ENCODE results near the gene NME1. TPM values are rescaled to one million over a fixed set of nuclear protein-coding genes. Genes with fewer than 3 reads are reported as not detected.
"Not testable (repeated sequence)": the region's sequence is repeated elsewhere in the genome, so short reads cannot be mapped to it uniquely, and the experiment has no call there.

NME1 gene
- total RNA-seq, 1 donor from 2014 or later, result 447 TPM

DNA sequence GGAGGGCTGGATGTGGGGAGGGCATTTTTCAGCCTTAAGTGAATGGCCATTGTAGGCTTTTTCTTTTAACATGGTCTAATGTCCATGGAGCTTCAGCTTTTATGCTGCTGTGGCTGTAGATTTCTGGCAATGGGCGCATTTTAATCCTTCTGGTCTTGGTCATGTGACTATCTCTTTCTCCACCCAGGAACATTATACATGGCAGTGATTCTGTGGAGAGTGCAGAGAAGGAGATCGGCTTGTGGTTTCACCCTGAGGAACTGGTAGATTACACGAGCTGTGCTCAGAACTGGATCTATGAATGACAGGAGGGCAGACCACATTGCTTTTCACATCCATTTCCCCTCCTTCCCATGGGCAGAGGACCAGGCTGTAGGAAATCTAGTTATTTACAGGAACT lies 8.2 kb downstream of the NME1 start:
- H3K9me3 Mint-ChIP-seq, result no peaks in the 10 kb centered on the region
- intact Hi-C loops (cut with micrococcal nuclease), result no loop called here
- peaks cover 67% of the 10 kb centered on the region for H3K36me3 Mint-ChIP-seq (ENCODE audit: low read depth)
- no peak overlapping the region for H3K4me3 Mint-ChIP-seq
- peaks cover 25% of the 10 kb centered on the region for H3K4me1 Mint-ChIP-seq
- no peaks in the 10 kb centered on the region for H3K27me3 Mint-ChIP-seq
- no peak for DNase-seq
- H3K27ac Mint-ChIP-seq, result peak overlapping the region; percentile 2

GRCh38 chr17:51164911-51165679 lies 11.7 kb downstream of the NME1 start:
- DNase-seq, result no peak
- peaks cover 28% of the 10 kb centered on the region for H3K4me1 Mint-ChIP-seq
- peak overlapping the region; percentile 88 for H3K4me3 Mint-ChIP-seq
- no peaks in the 10 kb centered on the region for H3K9me3 Mint-ChIP-seq
- intact Hi-C loops (cut with micrococcal nuclease), result loop anchor here (1.0 to 5.0 kb wide), 2 partner anchors 44 to 458 kb away; partner anchors contain the start of gene ANKRD40
- H3K27me3 Mint-ChIP-seq, result no peaks in the 10 kb centered on the region
- peak overlapping the region; percentile 97 for H3K27ac Mint-ChIP-seq
- peaks cover 68% of the 10 kb centered on the region for H3K36me3 Mint-ChIP-seq (ENCODE audit: low read depth)

GRCh38 chr17:51165680-51166197 lies 12.4 kb downstream of the NME1 start:
- Mint-ChIP-seq H3K9me3 (no peaks in the 10 kb centered on the region), H3K27ac (peak overlapping the region; percentile 97), H3K36me3 (ENCODE audit: low read depth) (peaks cover 69% of the 10 kb centered on the region), H3K27me3 (no peaks in the 10 kb centered on the region), H3K4me3 (peak overlapping the region; percentile 88), H3K4me1 (peaks cover 28% of the 10 kb centered on the region)
- DNase-seq, result no peak
- intact Hi-C loops (cut with micrococcal nuclease), result loop anchor here (1.0 to 5.0 kb wide), 5 partner anchors 12 to 458 kb away; partner anchors contain the start of genes ANKRD40, MBTD1, NME1 and TOB1

- H3K36me3 Mint-ChIP-seq (ENCODE audit: low read depth), result peaks cover 69% of the 10 kb centered on the region
- peaks cover 30% of the 10 kb centered on the region for H3K4me1 Mint-ChIP-seq
- peak; percentile 94 for DNase-seq
- intact Hi-C loops (cut with micrococcal nuclease), result loop anchor here (1.0 to 5.0 kb wide), 4 partner anchors 13 to 459 kb away; partner anchors contain the start of genes ANKRD40, MBTD1, NME1 and TOB1
- H3K9me3 Mint-ChIP-seq, result no peaks in the 10 kb centered on the region
- H3K4me3 Mint-ChIP-seq, result peak within 1 kb of the TSS; percentile 88
- H3K27me3 Mint-ChIP-seq, result no peaks in the 10 kb centered on the region
- peak within 1 kb of the TSS; percentile 97 for H3K27ac Mint-ChIP-seq
Observed at GRCh38 chr17:51166198-51166986, 13.0 kb downstream of the NME1 start, which contains the start of gene NME2. Gene NME2 (plus strand): TSS chr17:51166411. CDS start chr17:51166831, 420 bp downstream.

DNA sequence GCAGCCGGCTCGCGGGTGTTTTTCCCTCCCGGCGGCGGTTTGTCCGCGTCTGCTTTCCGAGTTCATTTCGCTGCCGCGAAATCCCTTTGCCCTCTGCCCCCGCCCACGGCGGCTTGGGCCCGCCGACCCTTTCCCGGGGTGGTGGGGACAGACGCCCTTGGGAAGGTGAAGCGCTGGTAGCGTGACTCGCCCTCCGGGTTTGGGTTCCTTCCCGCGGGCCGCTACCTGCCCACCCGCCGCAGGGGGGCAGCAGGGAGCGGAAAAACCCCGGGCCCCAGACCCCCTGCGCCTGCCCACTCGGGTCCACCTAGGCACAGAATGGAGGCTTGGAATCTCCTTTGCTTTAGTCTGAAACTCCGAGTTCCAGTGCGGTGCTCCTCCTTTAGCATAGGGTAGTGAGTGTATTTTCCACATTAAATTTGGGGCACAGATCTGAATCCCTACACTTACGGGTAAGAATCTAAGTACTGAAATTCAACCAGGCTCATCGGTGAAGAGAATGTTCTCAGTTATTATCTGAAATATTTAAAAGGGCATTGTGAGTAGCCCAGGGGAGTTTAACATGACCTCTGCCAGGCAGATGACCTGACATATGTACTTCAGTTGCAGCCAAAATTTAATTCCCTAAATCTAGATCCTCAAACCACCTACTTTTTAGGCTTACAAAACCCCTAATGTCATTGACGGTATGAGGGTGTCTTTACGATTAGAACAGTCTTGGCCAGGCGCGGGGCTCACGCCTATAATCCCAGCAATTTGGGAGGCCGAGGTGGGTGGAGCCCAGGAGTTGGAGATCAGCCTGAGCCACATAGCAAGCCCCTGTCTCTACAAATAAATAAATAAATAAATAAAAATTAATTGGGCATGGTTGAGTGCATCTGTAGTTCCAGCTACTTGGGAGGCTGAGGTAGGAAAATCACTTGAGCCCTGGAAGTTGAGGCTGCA lies 13.9 kb downstream of the NME1 start:
- H3K27ac Mint-ChIP-seq, result peak overlapping the region; percentile 92
- H3K36me3 Mint-ChIP-seq (ENCODE audit: low read depth), result peaks cover 66% of the 10 kb centered on the region
- H3K4me1 Mint-ChIP-seq, result peaks cover 30% of the 10 kb centered on the region
- H3K9me3 Mint-ChIP-seq, result no peaks in the 10 kb centered on the region
- DNase-seq, result peak; percentile 92
- no peaks in the 10 kb centered on the region for H3K27me3 Mint-ChIP-seq
- H3K4me3 Mint-ChIP-seq, result peak overlapping the region; percentile 88
- intact Hi-C loops (cut with micrococcal nuclease), result loop anchor here (1.0 to 5.0 kb wide), 5 partner anchors 14 to 460 kb away; partner anchors contain the start of genes ANKRD40, MBTD1, NME1 and TOB1

GRCh38 chr17:51169340-51169739 lies 16.0 kb downstream of the NME1 start:
- H3K9me3 Mint-ChIP-seq, result no peaks in the 10 kb centered on the region
- H3K4me3 Mint-ChIP-seq, result peak overlapping the region; percentile 62
- H3K27ac Mint-ChIP-seq, result peak overlapping the region; percentile 49
- H3K4me1 Mint-ChIP-seq, result peaks cover 27% of the 10 kb centered on the region
- no peaks in the 10 kb centered on the region for H3K27me3 Mint-ChIP-seq
- H3K36me3 Mint-ChIP-seq (ENCODE audit: low read depth), result peaks cover 65% of the 10 kb centered on the region
- no peak for DNase-seq
- intact Hi-C loops (cut with micrococcal nuclease), result loop anchor here (5.0 kb wide), 1 partner anchor 462 kb away; the partner anchor contains the start of gene ANKRD40

DNA sequence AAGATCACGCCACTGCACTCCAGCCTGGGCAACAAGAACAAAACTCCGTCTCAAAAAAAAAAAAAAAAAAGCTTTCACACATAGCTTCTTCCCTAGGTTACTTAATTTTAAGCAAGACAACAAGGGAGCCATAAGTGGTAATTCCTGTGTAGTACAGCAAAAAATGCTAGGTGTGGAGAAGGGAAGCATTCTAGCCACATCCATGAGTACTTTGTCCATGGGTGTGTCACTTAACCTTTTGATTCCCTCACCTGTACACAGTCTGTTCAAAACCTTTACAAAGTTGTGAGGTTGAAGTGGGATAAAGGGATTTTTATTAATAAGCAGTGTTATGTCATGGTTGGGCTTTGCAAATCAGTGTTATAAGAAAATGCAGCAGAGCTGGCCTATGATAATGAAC lies 17.4 kb downstream of the NME1 start:
- DNase-seq, result no peak
- Mint-ChIP-seq H3K27me3 (no peaks in the 10 kb centered on the region), H3K27ac (peak overlapping the region; percentile 41), H3K9me3 (no peaks in the 10 kb centered on the region), H3K4me3 (no peak overlapping the region), H3K36me3 (ENCODE audit: low read depth) (peaks cover 60% of the 10 kb centered on the region), H3K4me1 (peaks cover 21% of the 10 kb centered on the region)
- intact Hi-C loops (cut with micrococcal nuclease), result no loop called here

DNA sequence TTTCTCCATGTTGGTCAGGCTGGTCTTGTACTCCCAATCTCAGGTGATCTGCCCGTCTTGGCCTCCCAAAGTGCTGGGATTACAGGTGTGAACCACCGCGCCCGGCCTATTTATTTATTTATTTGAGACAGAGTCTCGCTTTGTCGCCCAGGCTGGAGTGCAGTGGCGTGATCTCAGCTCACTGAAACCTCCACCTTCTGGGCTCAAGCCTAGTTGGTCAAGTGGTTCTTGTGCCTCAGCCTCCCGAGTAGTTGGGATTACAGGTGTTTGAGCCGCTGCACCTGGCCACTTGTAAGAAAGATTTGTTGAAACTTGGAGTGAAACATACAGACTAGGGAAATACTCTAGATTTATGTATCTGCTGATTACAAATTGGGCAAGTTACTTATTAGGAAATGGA lies 18.7 kb downstream of the NME1 start:
- H3K27ac Mint-ChIP-seq; intact Hi-C loops (cut with micrococcal nuclease); H3K27me3 Mint-ChIP-seq; H3K9me3 Mint-ChIP-seq; H3K4me3 Mint-ChIP-seq; DNase-seq: not testable (repeated sequence)
- peaks cover 17% of the 10 kb centered on the region for H3K4me1 Mint-ChIP-seq
- peaks cover 57% of the 10 kb centered on the region for H3K36me3 Mint-ChIP-seq (ENCODE audit: low read depth)

DNA sequence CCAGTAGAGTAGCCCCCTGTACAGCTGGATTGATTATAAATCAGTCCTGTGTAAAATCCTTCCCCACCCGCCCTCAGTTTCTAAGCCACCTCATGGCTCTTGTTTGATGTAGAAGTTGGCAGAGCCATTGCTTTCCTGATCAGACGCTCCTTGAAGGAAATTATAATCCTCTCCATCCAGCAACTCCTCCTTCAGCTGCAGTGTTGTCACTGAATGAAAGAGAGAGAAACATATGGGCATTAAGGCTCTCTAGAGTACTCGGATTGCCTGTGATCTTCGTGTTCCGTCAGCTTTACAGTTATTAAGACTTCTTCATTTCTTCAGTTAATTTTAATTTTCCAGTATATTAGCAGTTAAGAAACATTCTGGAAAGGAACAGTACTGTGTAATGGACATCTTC lies 27.1 kb downstream of the NME1 start:
- intact Hi-C loops (cut with micrococcal nuclease), result no loop called here
- no peaks in the 10 kb centered on the region for H3K9me3 Mint-ChIP-seq
- no peak for DNase-seq
- H3K27me3 Mint-ChIP-seq, result no peaks in the 10 kb centered on the region
- H3K36me3 Mint-ChIP-seq (ENCODE audit: low read depth), result peaks cover 24% of the 10 kb centered on the region
- H3K4me3 Mint-ChIP-seq, result no peak overlapping the region
- H3K4me1 Mint-ChIP-seq, result peaks cover 3% of the 10 kb centered on the region
- H3K27ac Mint-ChIP-seq, result peak overlapping the region; percentile 4

DNA sequence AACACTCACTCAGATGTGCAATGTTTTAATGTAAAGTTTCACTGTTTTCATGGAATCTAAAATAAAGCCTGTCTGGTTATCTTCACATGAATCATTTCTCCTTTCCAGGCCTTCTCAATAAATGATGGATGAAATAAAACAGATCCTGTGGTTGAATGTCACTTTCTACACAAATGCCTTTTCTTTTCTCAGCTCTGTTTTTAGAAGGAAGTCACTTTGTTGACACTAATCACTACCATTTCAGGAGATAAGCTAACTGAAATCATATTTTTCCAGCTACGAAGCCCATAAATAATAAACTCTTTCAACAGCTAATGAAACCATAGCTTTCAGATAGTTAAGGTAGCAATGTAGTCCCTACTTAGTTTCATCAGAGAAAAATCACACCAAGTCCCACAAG lies 30.8 kb downstream of the NME1 start:
- no peaks in the 10 kb centered on the region for H3K9me3 Mint-ChIP-seq

DNA sequence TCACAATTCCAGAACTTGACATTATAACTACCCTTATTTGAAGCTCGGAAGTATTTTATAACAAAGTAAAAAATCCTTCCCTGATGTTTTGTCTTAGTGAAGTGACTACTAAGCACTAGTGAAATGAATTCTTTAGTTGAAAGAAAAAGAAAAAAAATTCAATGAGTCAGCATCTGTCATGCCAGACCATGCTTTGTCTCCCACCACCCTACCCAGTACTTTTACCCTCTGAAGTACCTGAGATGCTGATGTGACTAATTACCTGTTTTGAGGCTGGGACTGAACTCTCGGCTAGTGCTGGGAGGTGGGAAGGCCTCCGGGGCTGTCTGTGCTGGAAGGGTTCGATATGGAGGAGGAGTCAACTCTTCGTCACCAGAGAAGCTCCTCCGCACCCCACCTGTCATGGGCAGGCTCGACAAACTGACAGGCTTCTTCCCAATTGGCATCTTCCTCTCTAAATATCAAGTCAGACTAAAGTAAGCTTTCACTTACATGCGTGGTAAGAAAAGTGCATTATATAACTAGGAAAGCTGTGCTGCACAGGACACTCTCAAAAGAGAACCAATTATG lies 32.5 kb downstream of the NME1 start:
- Mint-ChIP-seq H3K4me1 (peaks cover 8% of the 10 kb centered on the region), H3K36me3 (ENCODE audit: low read depth) (peaks cover 34% of the 10 kb centered on the region), H3K27ac (no peak overlapping the region), H3K9me3 (no peaks in the 10 kb centered on the region), H3K27me3 (no peaks in the 10 kb centered on the region), H3K4me3 (no peak overlapping the region)
- intact Hi-C loops (cut with micrococcal nuclease), result no loop called here
- DNase-seq, result peak; percentile 49

More for the DNA sequence above, 30.8 kb downstream of the NME1 start:
- Mint-ChIP-seq H3K4me3 (no peak overlapping the region), H3K27me3 (no peaks in the 10 kb centered on the region), H3K4me1 (peaks cover 3% of the 10 kb centered on the region), H3K36me3 (ENCODE audit: low read depth) (peaks cover 32% of the 10 kb centered on the region), H3K27ac (no peak overlapping the region)
- intact Hi-C loops (cut with micrococcal nuclease), result no loop called here
- DNase-seq, result no peak

GRCh38 chr17:51188271-51188833 lies 35.0 kb downstream of the NME1 start:
- H3K4me1 Mint-ChIP-seq, result peaks cover 8% of the 10 kb centered on the region
- DNase-seq, result no peak
- no peak overlapping the region for H3K27ac Mint-ChIP-seq
- peaks cover 41% of the 10 kb centered on the region for H3K36me3 Mint-ChIP-seq (ENCODE audit: low read depth)
- H3K27me3 Mint-ChIP-seq, result no peaks in the 10 kb centered on the region
- H3K4me3 Mint-ChIP-seq, result no peak overlapping the region
- no peaks in the 10 kb centered on the region for H3K9me3 Mint-ChIP-seq
- intact Hi-C loops (cut with micrococcal nuclease), result no loop called here
